Osteoblast (primary cell): Measurements from ENCODE around the gene SEPTIN8. TPM values are rescaled to one million over a fixed set of nuclear protein-coding genes. Genes with fewer than 3 reads are reported as not detected.

ENCODE experiments used
- DNase-seq: peaks from one replicate; pipeline ENCODE4 v3.0.0; 2011; ENCODE audit warnings: low spot score, mixed read lengths; ENCODE audit not compliant: insufficient read length; ENCODE audit errors: missing footprints
- H2AFZ ChIP-seq: 2 replicates; pipeline ENCODE4 v1.6.0; 2011; ENCODE audit warnings: mild to moderate bottlenecking, low read length
- H3K27ac ChIP-seq: 2 replicates; pipeline ENCODE4 v1.5.1; 2011; ENCODE audit warnings: mild to moderate bottlenecking, low read depth, low read length, moderate library complexity
- H3K27me3 ChIP-seq: 2 replicates; pipeline ENCODE4 v1.6.0; 2012; ENCODE audit warnings: mild to moderate bottlenecking, control low read depth, inconsistent platforms, low read length, moderate library complexity; ENCODE audit not compliant: insufficient read depth
- H3K36me3 ChIP-seq: 2 replicates; pipeline ENCODE4 v1.5.1; 2011; ENCODE audit warnings: mild to moderate bottlenecking, low read length, control low read depth, moderate library complexity; ENCODE audit not compliant: insufficient read depth
- H3K4me1 ChIP-seq: 2 replicates; pipeline ENCODE4 v1.5.1; 2011; ENCODE audit warnings: mild to moderate bottlenecking, low read length, control low read depth, moderate library complexity; ENCODE audit not compliant: insufficient read depth
- H3K4me2 ChIP-seq: 2 replicates; pipeline ENCODE4 v1.6.0; 2011; ENCODE audit warnings: mild to moderate bottlenecking, low read length; ENCODE audit not compliant: insufficient read depth
- H3K4me3 ChIP-seq: fragments of 200-600 bp; sonication (generic); 3 replicates; pipeline ENCODE4 v1.5.1; 2012; ENCODE audit warnings: mild to moderate bottlenecking, low read length, inconsistent platforms; ENCODE audit not compliant: insufficient read depth
- H3K79me2 ChIP-seq: 2 replicates; pipeline ENCODE4 v1.6.0; 2012; ENCODE audit warnings: mild to moderate bottlenecking, low read length, control low read depth, inconsistent platforms; ENCODE audit not compliant: insufficient read depth
- H3K9me3 ChIP-seq: 2 replicates; pipeline ENCODE4 v1.5.1; 2011; ENCODE audit warnings: low read depth, low read length, control low read depth
- H4K20me1 ChIP-seq: 2 replicates; pipeline ENCODE4 v1.6.0; 2012; ENCODE audit warnings: mild to moderate bottlenecking, low read length, control low read depth; ENCODE audit not compliant: insufficient read depth
- total RNA-seq: library from RNA; depleted of rRNA; stranded (reverse); fragments of >200 nt; gene quantifications from 2 replicates; pipeline ENCODE4 v1.2.3, GENCODE V29; 2012
- TF ChIP-seq, protein P1 (sequence below): IDR thresholded peaks from 2 replicates; pipeline ENCODE4 v1.5.1; 2011; ENCODE audit warnings: mild to moderate bottlenecking, low read depth, low read length, moderate library complexity; ENCODE audit errors: extremely low read depth

SEPTIN8 gene
- total RNA-seq, 1 donor = 33.7 TPM

- no peak overlapping the region for H3K4me3 ChIP-seq
- H4K20me1 ChIP-seq = no peaks in the 10 kb centered on the region
- no peak for DNase-seq
- no peak overlapping the region for H3K4me2 ChIP-seq
- no peaks in the 10 kb centered on the region for H3K9me3 ChIP-seq
- no peaks in the 10 kb centered on the region for H3K27me3 ChIP-seq
- no peak overlapping the region for H2AFZ ChIP-seq
- H3K27ac ChIP-seq = no peak overlapping the region
- H3K4me1 ChIP-seq = no peaks in the 10 kb centered on the region
- no peaks in the 10 kb centered on the region for H3K79me2 ChIP-seq
- peaks cover 4% of the 10 kb centered on the region for H3K36me3 ChIP-seq
- TF ChIP-seq, protein P1, sequence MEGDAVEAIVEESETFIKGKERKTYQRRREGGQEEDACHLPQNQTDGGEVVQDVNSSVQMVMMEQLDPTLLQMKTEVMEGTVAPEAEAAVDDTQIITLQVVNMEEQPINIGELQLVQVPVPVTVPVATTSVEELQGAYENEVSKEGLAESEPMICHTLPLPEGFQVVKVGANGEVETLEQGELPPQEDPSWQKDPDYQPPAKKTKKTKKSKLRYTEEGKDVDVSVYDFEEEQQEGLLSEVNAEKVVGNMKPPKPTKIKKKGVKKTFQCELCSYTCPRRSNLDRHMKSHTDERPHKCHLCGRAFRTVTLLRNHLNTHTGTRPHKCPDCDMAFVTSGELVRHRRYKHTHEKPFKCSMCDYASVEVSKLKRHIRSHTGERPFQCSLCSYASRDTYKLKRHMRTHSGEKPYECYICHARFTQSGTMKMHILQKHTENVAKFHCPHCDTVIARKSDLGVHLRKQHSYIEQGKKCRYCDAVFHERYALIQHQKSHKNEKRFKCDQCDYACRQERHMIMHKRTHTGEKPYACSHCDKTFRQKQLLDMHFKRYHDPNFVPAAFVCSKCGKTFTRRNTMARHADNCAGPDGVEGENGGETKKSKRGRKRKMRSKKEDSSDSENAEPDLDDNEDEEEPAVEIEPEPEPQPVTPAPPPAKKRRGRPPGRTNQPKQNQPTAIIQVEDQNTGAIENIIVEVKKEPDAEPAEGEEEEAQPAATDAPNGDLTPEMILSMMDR = no peak
These were observed 47.1 kb downstream of the SEPTIN8 start for GRCh38 chr5:132729896-132730295.

DNA sequence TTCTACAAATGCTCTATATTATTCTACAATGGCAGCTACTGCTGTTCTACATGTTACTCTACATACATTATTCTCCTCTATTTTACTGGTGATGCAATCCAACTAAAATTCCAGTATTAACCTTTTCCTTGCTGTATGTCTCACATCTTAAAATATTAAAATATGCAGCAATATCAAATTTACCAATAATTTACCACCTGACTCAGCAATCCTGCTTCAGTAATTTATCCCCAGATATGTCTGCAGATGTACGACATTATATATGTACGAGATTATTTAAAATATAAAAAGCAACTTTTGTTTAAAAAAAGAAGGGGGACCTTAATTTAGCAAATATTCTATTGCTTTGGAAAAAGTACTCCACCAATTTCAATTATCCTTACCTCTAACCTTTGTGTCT lies 51.3 kb downstream of the SEPTIN8 start:
- no peak for DNase-seq
- Histone ChIP-seq H3K9me3 (no peaks in the 10 kb centered on the region), H3K4me1 (no peaks in the 10 kb centered on the region), H3K36me3 (no peaks in the 10 kb centered on the region), H2AFZ (no peak overlapping the region), H3K27me3 (no peaks in the 10 kb centered on the region), H3K4me3 (no peak overlapping the region), H3K4me2 (no peak overlapping the region), H3K79me2 (no peaks in the 10 kb centered on the region), H4K20me1 (no peaks in the 10 kb centered on the region), H3K27ac (no peak overlapping the region)
- TF ChIP-seq, protein P1 = no peak

DNA sequence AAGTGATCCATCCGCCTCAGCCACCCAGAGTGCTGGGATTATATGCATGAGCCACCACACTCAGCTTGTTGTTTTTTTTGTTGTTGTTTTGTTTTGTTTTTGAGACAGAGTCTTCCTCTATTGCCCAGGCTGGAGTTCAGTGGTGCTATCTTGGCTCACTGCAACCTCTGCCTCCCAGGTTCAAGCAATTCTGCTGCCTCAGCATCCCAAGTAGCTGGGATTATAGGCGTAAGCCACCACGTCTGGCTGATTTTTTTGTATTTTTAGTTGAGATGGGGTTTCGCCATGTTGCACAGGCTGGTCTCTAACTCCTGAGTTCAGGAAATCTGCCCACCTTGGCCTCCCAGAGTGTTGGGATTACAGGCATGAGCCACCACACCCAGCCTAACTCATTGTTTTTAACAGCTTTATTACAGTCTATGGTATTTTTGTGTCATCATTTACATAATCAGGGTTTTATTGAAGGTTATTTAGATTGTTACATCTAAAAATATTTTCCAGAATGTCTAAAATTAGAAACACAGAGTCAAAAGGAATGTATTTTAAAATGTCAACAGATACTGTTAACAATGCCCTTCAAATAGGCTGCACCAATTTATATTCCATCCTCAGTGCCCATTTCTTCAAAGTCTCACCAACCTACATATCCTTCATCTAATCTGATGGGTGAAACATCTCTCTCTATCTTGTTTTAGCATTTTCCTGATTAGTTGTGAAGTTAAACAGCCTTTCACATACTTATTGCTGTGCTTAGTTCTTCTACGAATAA lies 58.3 kb downstream of the SEPTIN8 start:
- H3K4me1 ChIP-seq = no peaks in the 10 kb centered on the region
- no peak overlapping the region for H3K4me3 ChIP-seq
- no peaks in the 10 kb centered on the region for H3K36me3 ChIP-seq
- H3K9me3 ChIP-seq = no peaks in the 10 kb centered on the region
- H2AFZ ChIP-seq = no peak overlapping the region
- TF ChIP-seq, protein P1 = no peak
- no peak for DNase-seq
- H3K27me3 ChIP-seq = no peaks in the 10 kb centered on the region
- no peaks in the 10 kb centered on the region for H4K20me1 ChIP-seq
- no peaks in the 10 kb centered on the region for H3K79me2 ChIP-seq
- no peak overlapping the region for H3K4me2 ChIP-seq
- H3K27ac ChIP-seq = no peak overlapping the region

GRCh38 chr5:132714456-132715307 lies 62.4 kb downstream of the SEPTIN8 start:
- Histone ChIP-seq H3K4me2 (peak overlapping the region; percentile 43), H3K36me3 (no peaks in the 10 kb centered on the region), H3K79me2 (no peaks in the 10 kb centered on the region), H3K4me3 (no peak overlapping the region), H4K20me1 (no peaks in the 10 kb centered on the region), H3K9me3 (no peaks in the 10 kb centered on the region), H2AFZ (no peak overlapping the region), H3K27ac (no peak overlapping the region), H3K27me3 (no peaks in the 10 kb centered on the region), H3K4me1 (no peaks in the 10 kb centered on the region)
- TF ChIP-seq, protein P1 = peak; percentile 53
- no peak for DNase-seq
